Measurements from ENCODE around the gene HCAR2.
"Not testable (repeated sequence)": the region's sequence is repeated elsewhere in the genome, so short reads cannot be mapped to it uniquely, and the experiment has no call there.

HCAR2 gene

GRCh38 chr12:122686538-122686937, 16.6 kb downstream of the HCAR2 start:
- H3K4me3 ChIP-seq (ENCODE audit: low read depth, low read length) = no peak overlapping the region
- H3K36me3 ChIP-seq (ENCODE audit: insufficient read depth, low read length) = no peaks in the 10 kb centered on the region
- no peak overlapping the region for H3K27ac ChIP-seq (ENCODE audit: low read depth, low read length)
- no peaks in the 10 kb centered on the region for H3K4me1 ChIP-seq (ENCODE audit: control insufficient read depth, insufficient read depth, low read length, unreplicated experiment)
- H2AFZ ChIP-seq (ENCODE audit: low read length, unreplicated experiment) = no peak overlapping the region
- H3K79me2 ChIP-seq (ENCODE audit: control insufficient read depth, insufficient read depth, low read length, unreplicated experiment) = no peaks in the 10 kb centered on the region
- H3K27me3 ChIP-seq (ENCODE audit: insufficient read depth, low read length) = no peaks in the 10 kb centered on the region

DNA sequence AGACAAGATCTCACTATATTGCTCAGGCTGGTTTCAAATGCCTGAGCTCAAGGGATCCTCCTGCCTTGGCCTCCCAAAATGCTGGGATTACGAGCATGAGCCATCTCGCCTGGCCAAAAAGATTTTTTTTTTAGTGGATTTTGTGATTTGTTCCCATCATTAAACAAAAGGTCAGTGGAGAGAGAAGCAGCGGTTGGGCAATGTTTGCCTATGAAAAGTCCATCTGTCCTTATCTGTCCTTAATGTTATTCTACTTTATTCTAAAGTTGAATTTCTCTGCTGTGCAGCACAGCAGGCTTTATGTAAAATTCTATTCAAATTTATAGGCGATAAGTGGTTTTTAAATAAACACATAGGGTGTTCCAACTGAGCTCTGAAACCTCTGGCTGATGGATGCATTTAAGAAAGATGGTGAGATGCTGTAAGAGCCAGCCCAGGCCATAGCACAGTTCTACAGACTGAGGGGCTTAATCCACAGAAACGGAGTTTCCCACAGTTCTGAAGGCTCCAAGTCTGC, 18.8 kb downstream of the HCAR2 start:
- Histone ChIP-seq H3K36me3 (ENCODE audit: insufficient read depth, low read length) (no peaks in the 10 kb centered on the region), H3K27me3 (ENCODE audit: insufficient read depth, low read length) (no peaks in the 10 kb centered on the region), H3K79me2 (ENCODE audit: control insufficient read depth, insufficient read depth, low read length, unreplicated experiment) (no peaks in the 10 kb centered on the region), H3K27ac (ENCODE audit: low read depth, low read length) (no peak overlapping the region), H3K4me3 (ENCODE audit: low read depth, low read length) (no peak overlapping the region), H3K4me1 (ENCODE audit: control insufficient read depth, insufficient read depth, low read length, unreplicated experiment) (peaks cover 8% of the 10 kb centered on the region), H2AFZ (ENCODE audit: low read length, unreplicated experiment) (no peak overlapping the region)

DNA sequence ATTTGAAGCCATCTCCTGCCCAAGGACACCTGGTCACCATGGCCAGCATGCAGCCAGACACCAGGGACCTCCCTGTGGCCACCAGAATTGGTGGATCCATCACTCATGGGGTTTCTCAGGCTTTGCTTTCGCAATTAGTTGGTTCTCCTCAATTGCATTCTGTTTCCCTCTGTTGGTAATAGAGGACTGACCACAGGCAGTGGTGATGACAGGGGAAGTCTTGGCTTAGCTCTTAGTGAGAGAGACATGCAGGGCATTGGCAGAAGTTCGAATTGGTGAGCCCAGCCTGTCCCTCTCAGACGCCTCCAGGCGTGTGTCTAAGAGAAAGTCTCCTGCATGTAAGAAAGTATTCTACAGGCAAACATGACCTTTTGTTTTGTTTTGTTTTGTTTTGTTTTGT, 21.3 kb downstream of the HCAR2 start:
- Histone ChIP-seq H3K27ac (ENCODE audit: low read depth, low read length) (no peak overlapping the region), H3K4me1 (ENCODE audit: control insufficient read depth, insufficient read depth, low read length, unreplicated experiment) (peaks cover 16% of the 10 kb centered on the region), H2AFZ (ENCODE audit: low read length, unreplicated experiment) (no peak overlapping the region), H3K4me3 (ENCODE audit: low read depth, low read length) (no peak overlapping the region), H3K27me3 (ENCODE audit: insufficient read depth, low read length) (no peaks in the 10 kb centered on the region), H3K79me2 (ENCODE audit: control insufficient read depth, insufficient read depth, low read length, unreplicated experiment) (no peaks in the 10 kb centered on the region), H3K36me3 (ENCODE audit: insufficient read depth, low read length) (no peaks in the 10 kb centered on the region)

GRCh38 chr12:122680989-122681388, 22.2 kb downstream of the HCAR2 start:
- not testable (repeated sequence) for H3K36me3 ChIP-seq (ENCODE audit: insufficient read depth, low read length); H3K27me3 ChIP-seq (ENCODE audit: insufficient read depth, low read length); H2AFZ ChIP-seq (ENCODE audit: low read length, unreplicated experiment); H3K4me3 ChIP-seq (ENCODE audit: low read depth, low read length); H3K27ac ChIP-seq (ENCODE audit: low read depth, low read length); H3K79me2 ChIP-seq (ENCODE audit: control insufficient read depth, insufficient read depth, low read length, unreplicated experiment)
- peaks cover 16% of the 10 kb centered on the region for H3K4me1 ChIP-seq (ENCODE audit: control insufficient read depth, insufficient read depth, low read length, unreplicated experiment)

DNA sequence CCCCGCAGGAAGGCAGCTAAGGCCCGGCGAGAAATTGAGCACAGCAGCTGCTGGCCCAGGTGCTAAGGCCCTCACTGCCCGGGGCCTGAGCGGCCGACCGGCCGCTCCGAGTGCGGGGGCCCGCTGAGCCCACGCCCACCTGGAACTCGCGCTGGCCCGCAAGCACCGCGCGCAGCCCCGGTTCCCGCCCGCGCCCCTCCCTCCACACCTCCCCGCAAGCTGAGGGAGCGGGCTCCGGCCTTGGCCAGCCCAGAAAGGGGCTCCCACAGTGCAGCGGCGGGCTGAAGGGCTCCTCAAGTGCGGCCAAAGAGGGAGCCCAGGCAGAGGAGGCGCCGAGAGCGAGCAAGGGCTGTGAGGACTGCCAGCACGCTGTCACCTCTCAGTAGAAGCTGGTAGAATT, 26.4 kb downstream of the HCAR2 start:
- H3K4me1 ChIP-seq (ENCODE audit: control insufficient read depth, insufficient read depth, low read length, unreplicated experiment) = peaks cover 16% of the 10 kb centered on the region
- H3K36me3 ChIP-seq (ENCODE audit: insufficient read depth, low read length); H3K4me3 ChIP-seq (ENCODE audit: low read depth, low read length); H3K27ac ChIP-seq (ENCODE audit: low read depth, low read length); H2AFZ ChIP-seq (ENCODE audit: low read length, unreplicated experiment); H3K27me3 ChIP-seq (ENCODE audit: insufficient read depth, low read length); H3K79me2 ChIP-seq (ENCODE audit: control insufficient read depth, insufficient read depth, low read length, unreplicated experiment): not testable (repeated sequence)

- not testable (repeated sequence) for H2AFZ ChIP-seq (ENCODE audit: low read length, unreplicated experiment); H3K79me2 ChIP-seq (ENCODE audit: control insufficient read depth, insufficient read depth, low read length, unreplicated experiment); H3K27me3 ChIP-seq (ENCODE audit: insufficient read depth, low read length); H3K4me3 ChIP-seq (ENCODE audit: low read depth, low read length); H3K27ac ChIP-seq (ENCODE audit: low read depth, low read length); H3K36me3 ChIP-seq (ENCODE audit: insufficient read depth, low read length)
- H3K4me1 ChIP-seq (ENCODE audit: control insufficient read depth, insufficient read depth, low read length, unreplicated experiment) = peaks cover 16% of the 10 kb centered on the region
Observed at GRCh38 chr12:122676015-122676414, 27.1 kb downstream of the HCAR2 start.

DNA sequence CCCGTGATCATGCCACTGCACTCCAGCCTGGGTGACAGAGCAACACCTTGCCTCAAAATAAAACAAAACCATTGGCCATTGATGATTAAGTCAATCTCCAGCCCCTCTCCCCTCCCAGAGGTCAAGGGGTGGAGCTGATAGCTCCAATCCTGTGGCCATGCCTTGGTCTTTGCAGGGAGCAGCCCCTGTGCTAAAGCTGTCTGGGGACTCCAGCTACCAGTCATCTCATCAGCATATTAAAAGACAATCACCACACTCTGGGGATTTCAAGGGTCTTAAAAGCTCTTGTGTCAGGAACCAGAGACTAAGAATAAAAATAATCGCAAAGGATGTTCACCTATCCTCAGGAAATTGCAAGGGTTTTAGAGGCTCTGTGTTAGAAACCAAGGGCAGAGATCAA, 30.6 kb downstream of the HCAR2 start:
- Histone ChIP-seq H3K79me2 (ENCODE audit: control insufficient read depth, insufficient read depth, low read length, unreplicated experiment) (no peaks in the 10 kb centered on the region), H3K4me1 (ENCODE audit: control insufficient read depth, insufficient read depth, low read length, unreplicated experiment) (peaks cover 12% of the 10 kb centered on the region), H3K27me3 (ENCODE audit: insufficient read depth, low read length) (no peaks in the 10 kb centered on the region), H3K36me3 (ENCODE audit: insufficient read depth, low read length) (no peaks in the 10 kb centered on the region), H3K27ac (ENCODE audit: low read depth, low read length) (no peak overlapping the region), H2AFZ (ENCODE audit: low read length, unreplicated experiment) (no peak overlapping the region), H3K4me3 (ENCODE audit: low read depth, low read length) (no peak overlapping the region)

- Histone ChIP-seq H3K4me3 (ENCODE audit: low read depth, low read length) (peak overlapping the region; percentile 31), H3K4me1 (ENCODE audit: control insufficient read depth, insufficient read depth, low read length, unreplicated experiment) (peaks cover 12% of the 10 kb centered on the region), H2AFZ (ENCODE audit: low read length, unreplicated experiment) (peak overlapping the region; percentile 48), H3K27ac (ENCODE audit: low read depth, low read length) (peak overlapping the region; percentile 74), H3K79me2 (ENCODE audit: control insufficient read depth, insufficient read depth, low read length, unreplicated experiment) (no peaks in the 10 kb centered on the region), H3K27me3 (ENCODE audit: insufficient read depth, low read length) (no peaks in the 10 kb centered on the region), H3K36me3 (ENCODE audit: insufficient read depth, low read length) (no peaks in the 10 kb centered on the region)
Observed at GRCh38 chr12:122669397-122670070, 33.6 kb downstream of the HCAR2 start.

- H3K27me3 ChIP-seq (ENCODE audit: insufficient read depth, low read length) = no peaks in the 10 kb centered on the region
- no peak overlapping the region for H3K27ac ChIP-seq (ENCODE audit: low read depth, low read length)
- H2AFZ ChIP-seq (ENCODE audit: low read length, unreplicated experiment) = no peak overlapping the region
- peaks cover 12% of the 10 kb centered on the region for H3K4me1 ChIP-seq (ENCODE audit: control insufficient read depth, insufficient read depth, low read length, unreplicated experiment)
- no peaks in the 10 kb centered on the region for H3K36me3 ChIP-seq (ENCODE audit: insufficient read depth, low read length)
- no peak overlapping the region for H3K4me3 ChIP-seq (ENCODE audit: low read depth, low read length)
- H3K79me2 ChIP-seq (ENCODE audit: control insufficient read depth, insufficient read depth, low read length, unreplicated experiment) = no peaks in the 10 kb centered on the region
Observed at GRCh38 chr12:122668268-122668667, 34.9 kb downstream of the HCAR2 start.

- peaks cover 12% of the 10 kb centered on the region for H3K4me1 ChIP-seq (ENCODE audit: control insufficient read depth, insufficient read depth, low read length, unreplicated experiment)
- H3K27me3 ChIP-seq (ENCODE audit: insufficient read depth, low read length) = no peaks in the 10 kb centered on the region
- no peak overlapping the region for H2AFZ ChIP-seq (ENCODE audit: low read length, unreplicated experiment)
- no peaks in the 10 kb centered on the region for H3K36me3 ChIP-seq (ENCODE audit: insufficient read depth, low read length)
- no peak overlapping the region for H3K27ac ChIP-seq (ENCODE audit: low read depth, low read length)
- no peaks in the 10 kb centered on the region for H3K79me2 ChIP-seq (ENCODE audit: control insufficient read depth, insufficient read depth, low read length, unreplicated experiment)
- no peak overlapping the region for H3K4me3 ChIP-seq (ENCODE audit: low read depth, low read length)
Observed at GRCh38 chr12:122665759-122666158, 37.4 kb downstream of the HCAR2 start.

GRCh38 chr12:122665349-122665748, 37.8 kb downstream of the HCAR2 start:
- H3K36me3 ChIP-seq (ENCODE audit: insufficient read depth, low read length) = no peaks in the 10 kb centered on the region
- no peak overlapping the region for H3K4me3 ChIP-seq (ENCODE audit: low read depth, low read length)
- no peak overlapping the region for H3K27ac ChIP-seq (ENCODE audit: low read depth, low read length)
- peaks cover 12% of the 10 kb centered on the region for H3K4me1 ChIP-seq (ENCODE audit: control insufficient read depth, insufficient read depth, low read length, unreplicated experiment)
- H3K27me3 ChIP-seq (ENCODE audit: insufficient read depth, low read length) = no peaks in the 10 kb centered on the region
- no peaks in the 10 kb centered on the region for H3K79me2 ChIP-seq (ENCODE audit: control insufficient read depth, insufficient read depth, low read length, unreplicated experiment)
- H2AFZ ChIP-seq (ENCODE audit: low read length, unreplicated experiment) = no peak overlapping the region
